IPS DF 6.9 (cell line): Measurements from ENCODE around the gene EPB41L1.
"Not testable (repeated sequence)": the region's sequence is repeated elsewhere in the genome, so short reads cannot be mapped to it uniquely, and the experiment has no call there.

Source experiments
- DNase-seq: peaks from one replicate; pipeline ENCODE4 v3.0.0-alpha.2; 2013; ENCODE audit warnings: low read depth, low spot score
- H3K27ac ChIP-seq: one replicate; pipeline ENCODE4 v1.5.1; 2013; ENCODE audit warnings: low read length, control low read depth
- H3K27me3 ChIP-seq: 2 replicates; pipeline ENCODE4 v1.6.1; 2013; ENCODE audit warnings: mild to moderate bottlenecking, low read length; ENCODE audit not compliant: control insufficient read depth, insufficient read depth
- H3K36me3 ChIP-seq: 2 replicates; pipeline ENCODE4 v1.6.1; 2013; ENCODE audit warnings: low read length; ENCODE audit not compliant: control insufficient read depth, insufficient read depth
- H3K4me1 ChIP-seq: 2 replicates; pipeline ENCODE4 v1.6.1; 2013; ENCODE audit warnings: low read length; ENCODE audit not compliant: control insufficient read depth, insufficient read depth
- H3K4me3 ChIP-seq: 2 replicates; pipeline ENCODE4 v1.5.1; 2013; ENCODE audit warnings: mild to moderate bottlenecking, low read length
- H3K9me3 ChIP-seq: 2 replicates; pipeline ENCODE4 v1.6.1; 2013; ENCODE audit warnings: low read length, inconsistent platforms; ENCODE audit not compliant: control insufficient read depth, insufficient read depth
- WGBS: extraction: QIAGEN DNeasy Blood & Tissue Kit; methylation state at CpG from one replicate; pipeline ENCODE4 v1.1.7; 2013; ENCODE audit warnings: mixed read lengths, missing lambda C conversion rate; ENCODE audit not compliant: insufficient read length, insufficient coverage; 5-methylcytosine and 5-hydroxymethylcytosine counted together

The EPB41L1 gene

DNA sequence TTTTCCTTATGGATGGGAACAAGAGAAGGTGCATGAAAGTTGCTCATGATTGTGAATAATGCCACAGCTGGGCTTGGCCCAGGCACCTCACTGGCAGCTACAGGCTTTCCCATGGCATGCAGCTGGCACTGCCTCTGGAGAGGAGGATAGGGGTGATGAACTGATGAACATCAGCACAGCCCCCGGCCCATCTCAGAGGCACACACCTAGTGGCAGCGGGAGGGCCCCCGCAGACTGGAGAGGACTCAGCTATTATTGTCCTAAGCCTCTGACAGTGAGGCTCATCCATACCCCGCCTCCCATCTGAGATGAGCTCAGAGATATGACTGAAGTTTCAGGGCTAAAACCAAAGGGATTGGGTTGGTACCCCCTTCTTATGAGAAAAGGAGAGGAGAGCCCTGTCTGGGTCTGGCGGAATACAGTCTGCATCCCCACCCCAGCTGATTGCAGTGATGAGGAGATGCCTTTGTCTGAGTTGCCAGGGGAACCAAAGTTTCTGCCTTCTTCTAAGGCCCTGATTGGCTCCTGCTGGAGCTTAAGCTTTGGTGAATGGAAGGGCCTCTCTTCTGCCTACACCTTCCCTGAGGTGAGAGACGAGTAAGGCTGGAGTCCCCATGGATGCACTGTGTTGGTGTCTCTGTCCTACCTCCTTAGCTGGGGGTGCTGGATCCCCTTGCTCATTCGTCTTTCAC, 27.6 kb upstream of the EPB41L1 start:
- no peak overlapping the region for H3K4me3 ChIP-seq
- WGBS = no CpG with 5 or more reads among the region's 7 CpGs

DNA sequence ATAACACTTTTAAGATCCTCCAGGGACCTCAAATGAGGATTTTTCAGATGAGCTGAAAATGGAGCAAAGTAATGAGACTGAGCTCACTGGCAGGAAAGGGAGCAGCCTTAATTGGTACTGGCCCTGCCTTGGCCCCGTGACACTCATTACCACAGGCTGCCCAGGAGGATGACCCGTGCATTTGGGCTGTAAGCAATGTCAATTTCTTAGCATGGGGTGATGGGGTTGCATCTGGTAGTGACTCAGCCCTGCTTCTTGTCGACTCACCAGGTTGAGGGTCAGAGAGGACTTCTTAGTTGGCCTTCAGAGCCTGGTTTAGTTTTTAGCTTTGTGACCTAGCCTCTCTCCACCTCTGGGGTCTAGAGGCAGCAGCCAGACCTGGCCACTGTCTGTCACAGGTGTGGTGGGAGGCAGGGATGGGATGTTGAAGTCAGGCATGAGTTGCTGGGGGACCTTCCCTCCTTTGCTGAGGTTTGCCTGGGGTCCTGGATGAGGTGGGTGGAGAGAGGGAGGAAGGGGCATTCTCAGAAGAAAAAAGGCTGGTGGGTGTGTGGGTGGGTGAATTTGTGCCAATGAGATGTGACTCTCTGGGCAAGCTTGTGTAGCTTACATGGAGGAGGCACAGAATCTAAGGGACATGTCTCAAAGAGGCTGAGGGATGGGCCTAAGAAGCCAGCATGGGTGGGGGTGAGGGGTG, 25.9 kb upstream of the EPB41L1 start:
- Histone ChIP-seq H3K27me3 (no peaks in the 10 kb centered on the region; the same call in 1 of the 2 replicates), H3K9me3 (no peaks in the 10 kb centered on the region), H3K4me1 (no peaks in the 10 kb centered on the region), H3K36me3 (no peaks in the 10 kb centered on the region), H3K27ac (no peak overlapping the region), H3K4me3 (no peak overlapping the region)
- WGBS = no CpG with 5 or more reads among the region's 3 CpGs
- DNase-seq = no peak

More for the DNA sequence above, 27.6 kb upstream of the EPB41L1 start:
- Histone ChIP-seq H3K4me1 (no peaks in the 10 kb centered on the region), H3K27ac (no peak overlapping the region), H3K9me3 (no peaks in the 10 kb centered on the region), H3K36me3 (no peaks in the 10 kb centered on the region), H3K27me3 (no peaks in the 10 kb centered on the region; the same call in 1 of the 2 replicates)
- no peak for DNase-seq

DNA sequence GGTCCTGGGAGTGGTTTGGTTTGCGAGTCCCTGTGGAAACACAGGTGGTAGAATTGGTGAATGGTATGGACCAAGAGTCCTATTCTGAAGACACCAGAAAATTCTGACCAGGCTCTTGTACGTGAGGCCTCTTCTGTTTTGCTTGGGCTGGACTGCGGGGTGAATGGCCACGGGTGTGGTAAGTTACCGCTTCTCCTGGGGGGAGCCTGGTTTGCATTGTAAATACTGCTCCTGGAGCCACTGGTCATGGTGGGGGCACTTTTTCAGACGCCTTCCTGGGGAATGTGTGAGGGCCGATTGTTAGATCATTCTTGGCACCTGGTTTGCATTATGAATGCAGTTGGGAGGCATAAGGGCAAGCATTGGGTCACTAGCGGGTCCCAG, 25.4 kb upstream of the EPB41L1 start:
- Histone ChIP-seq H3K4me1 (no peaks in the 10 kb centered on the region), H3K27ac (no peak overlapping the region), H3K36me3 (no peaks in the 10 kb centered on the region), H3K27me3 (no peaks in the 10 kb centered on the region; the same call in 1 of the 2 replicates), H3K4me3 (no peak overlapping the region), H3K9me3 (no peaks in the 10 kb centered on the region)
- DNase-seq = no peak
- WGBS = no CpG with 5 or more reads among the region's 8 CpGs

- WGBS = no CpG with 5 or more reads among the region's 6 CpGs
- Histone ChIP-seq H3K27ac (no peak overlapping the region), H3K36me3 (no peaks in the 10 kb centered on the region), H3K4me3 (no peak overlapping the region), H3K27me3 (no peaks in the 10 kb centered on the region; the same call in 1 of the 2 replicates), H3K4me1 (no peaks in the 10 kb centered on the region), H3K9me3 (no peaks in the 10 kb centered on the region)
- no peak for DNase-seq
Observed at GRCh38 chr20:36130390-36130789, 24.1 kb upstream of the EPB41L1 start.

- DNase-seq = no peak
- Histone ChIP-seq H3K36me3 (no peaks in the 10 kb centered on the region), H3K27me3 (no peaks in the 10 kb centered on the region; the same call in 1 of the 2 replicates), H3K9me3 (no peaks in the 10 kb centered on the region), H3K4me3 (no peak overlapping the region), H3K4me1 (no peaks in the 10 kb centered on the region), H3K27ac (no peak overlapping the region)
- WGBS = no CpG with 5 or more reads among the region's 5 CpGs
Observed at GRCh38 chr20:36132802-36133211, 21.7 kb upstream of the EPB41L1 start.

DNA sequence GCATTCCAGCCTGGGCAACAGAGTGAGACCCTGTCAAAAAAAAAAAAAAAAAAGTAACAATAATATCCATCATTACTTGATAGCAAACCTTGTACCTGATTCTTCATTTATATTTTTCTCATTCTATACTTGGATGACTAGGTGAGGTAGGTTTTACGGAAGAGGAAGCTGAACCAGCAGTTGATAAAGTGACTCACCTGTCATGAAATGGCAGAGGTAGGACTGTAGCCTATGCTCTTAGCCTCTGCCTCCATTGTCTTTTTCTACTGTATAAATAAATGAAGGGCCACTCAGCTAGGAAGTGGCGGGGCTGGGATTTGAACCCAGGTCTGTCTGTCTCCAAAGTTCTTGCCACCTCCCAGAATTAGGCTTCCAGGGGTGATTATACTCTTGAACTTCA, 20.7 kb upstream of the EPB41L1 start:
- no peaks in the 10 kb centered on the region for H3K4me1 ChIP-seq
- no peak overlapping the region for H3K27ac ChIP-seq
- H3K27me3 ChIP-seq = no peaks in the 10 kb centered on the region; the same call in 1 of the 2 replicates
- H3K4me3 ChIP-seq = no peak overlapping the region
- no peaks in the 10 kb centered on the region for H3K36me3 ChIP-seq
- H3K9me3 ChIP-seq = no peaks in the 10 kb centered on the region
- no peak for DNase-seq
- WGBS = no CpG with 5 or more reads among the region's 2 CpGs

DNA sequence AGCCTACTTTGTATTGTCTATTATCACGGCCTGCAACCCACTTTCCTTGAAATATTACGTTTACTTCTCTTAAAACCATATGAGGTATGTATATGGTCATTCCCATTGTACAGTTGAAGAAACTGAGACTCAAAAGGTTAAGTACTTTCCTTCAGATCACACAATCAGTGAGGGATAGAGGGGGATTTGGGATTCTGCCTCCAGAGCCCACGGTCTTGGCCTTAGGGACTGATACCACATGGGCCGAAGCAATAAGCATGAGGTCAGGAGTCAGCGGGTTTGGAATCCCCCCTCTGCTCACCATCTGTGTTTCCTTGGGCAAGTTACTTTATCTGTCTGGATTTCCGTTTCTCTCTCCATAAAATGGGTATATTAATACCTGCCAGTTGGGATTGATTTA, 19.4 kb upstream of the EPB41L1 start:
- Histone ChIP-seq H3K4me3 (no peak overlapping the region), H3K27me3 (no peaks in the 10 kb centered on the region; the same call in 1 of the 2 replicates), H3K4me1 (no peaks in the 10 kb centered on the region), H3K9me3 (no peaks in the 10 kb centered on the region), H3K27ac (no peak overlapping the region), H3K36me3 (no peaks in the 10 kb centered on the region)
- WGBS = no CpG with 5 or more reads among the region's 6 CpGs
- DNase-seq = no peak

DNA sequence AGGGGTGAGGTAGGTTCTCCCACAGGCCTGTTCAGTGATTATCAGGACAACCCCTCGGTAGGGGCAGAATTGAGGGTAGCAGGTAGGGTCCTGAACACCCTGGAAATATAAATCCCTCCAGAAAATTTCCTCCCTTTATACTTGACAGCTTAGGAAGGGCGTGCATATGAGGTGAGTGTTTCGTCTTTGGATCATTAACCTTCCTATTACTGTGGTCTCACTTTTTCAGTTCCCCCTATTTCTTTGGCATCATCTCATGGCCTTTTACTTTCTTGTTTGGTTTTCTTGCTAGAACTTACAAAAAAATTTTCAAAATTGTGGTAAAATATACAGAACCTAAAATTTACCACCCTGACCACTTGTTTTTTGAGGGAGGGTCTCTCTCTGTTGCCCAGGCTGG, 18.7 kb upstream of the EPB41L1 start:
- H3K36me3 ChIP-seq = no peaks in the 10 kb centered on the region
- DNase-seq = no peak

GRCh38 chr20:36137313-36137712, 17.2 kb upstream of the EPB41L1 start:
- not testable (repeated sequence) for H3K27ac ChIP-seq, H3K36me3 ChIP-seq, H3K4me3 ChIP-seq, DNase-seq, H3K9me3 ChIP-seq, H3K4me1 ChIP-seq, H3K27me3 ChIP-seq
- no CpG with 5 or more reads among the region's 11 CpGs for WGBS

More for the DNA sequence above, 18.7 kb upstream of the EPB41L1 start:
- Histone ChIP-seq H3K9me3 (no peaks in the 10 kb centered on the region), H3K4me1 (no peaks in the 10 kb centered on the region), H3K4me3 (no peak overlapping the region), H3K27ac (no peak overlapping the region), H3K27me3 (no peaks in the 10 kb centered on the region; the same call in 1 of the 2 replicates)
- no CpG with 5 or more reads among the region's 3 CpGs for WGBS

DNA sequence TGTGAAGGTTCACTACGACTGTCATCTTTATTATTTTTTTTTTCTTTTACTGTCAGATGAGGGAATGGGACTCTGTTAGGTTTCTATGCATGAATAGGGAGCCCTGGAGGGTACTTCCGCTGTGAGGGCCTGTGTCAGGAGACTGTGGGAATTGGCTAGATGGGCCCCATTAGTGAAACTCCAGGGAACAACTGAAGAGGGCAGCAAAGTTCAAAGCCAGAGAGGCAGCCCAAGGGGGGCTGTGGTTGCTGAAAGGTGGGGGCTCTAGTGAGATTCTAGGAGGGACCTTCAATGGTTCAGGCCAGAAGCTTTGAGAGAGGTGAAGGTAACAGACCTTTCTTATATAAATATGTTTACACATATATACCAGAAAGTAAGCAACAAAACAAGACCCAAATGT, 13.2 kb upstream of the EPB41L1 start:
- H3K27me3 ChIP-seq = no peaks in the 10 kb centered on the region
- no peak for DNase-seq
- no peaks in the 10 kb centered on the region for H3K9me3 ChIP-seq
- no peaks in the 10 kb centered on the region for H3K4me1 ChIP-seq
- no peak overlapping the region for H3K4me3 ChIP-seq
- WGBS = no CpG with 5 or more reads among the region's 2 CpGs
- H3K36me3 ChIP-seq = no peaks in the 10 kb centered on the region
- H3K27ac ChIP-seq = no peak overlapping the region
